CD4-positive, alpha-beta T cell treated with Interleukin-17A for 1 hour (primary cell): ENCODE measurements around the gene RPLP1.

ENCODE experiments used
- DNase-seq: peaks from one replicate; pipeline ENCODE4 v3.0.0-alpha.2; 2020

Gene RPLP1

DNA sequence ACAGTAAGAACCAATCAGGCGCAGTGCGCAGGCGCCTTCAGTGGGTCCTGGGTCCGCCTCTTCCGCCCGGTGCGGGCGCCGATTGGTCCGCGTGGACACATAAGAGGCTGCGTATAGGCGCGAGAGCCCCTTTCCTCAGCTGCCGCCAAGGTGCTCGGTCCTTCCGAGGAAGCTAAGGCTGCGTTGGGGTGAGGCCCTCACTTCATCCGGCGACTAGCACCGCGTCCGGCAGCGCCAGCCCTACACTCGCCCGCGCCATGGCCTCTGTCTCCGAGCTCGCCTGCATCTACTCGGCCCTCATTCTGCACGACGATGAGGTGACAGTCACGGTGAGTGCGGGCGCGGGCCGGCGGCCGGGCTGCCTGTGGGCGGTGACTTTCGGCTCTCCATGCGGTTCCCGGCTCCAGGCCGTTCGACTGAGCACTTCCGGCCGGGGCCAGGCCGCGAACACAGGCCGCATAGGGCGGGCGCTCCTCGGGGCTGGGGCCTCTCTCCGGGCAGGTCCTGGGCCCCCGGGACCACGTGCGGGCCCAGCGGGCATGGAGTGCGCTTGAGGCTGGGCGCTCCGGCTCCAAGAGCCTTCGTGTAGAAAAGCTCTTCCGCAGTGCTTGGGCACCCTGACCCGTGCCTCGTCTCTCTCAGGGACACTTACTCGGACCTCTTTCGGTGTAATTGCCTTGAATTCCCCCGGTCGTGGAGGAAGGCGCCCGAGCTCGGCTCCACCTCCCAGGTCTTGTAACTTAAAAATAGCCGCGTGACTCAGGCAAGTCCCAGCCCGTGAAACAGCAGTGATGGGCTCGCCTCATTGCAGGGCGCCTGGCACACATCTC is at the start of gene RPLP1:
RPLP1 (plus strand) TSS at position 127 of the 830 bp plus-strand sequence; CDS start at position 258, 131 bp downstream.
- peak; percentile 96 for DNase-seq

DNA sequence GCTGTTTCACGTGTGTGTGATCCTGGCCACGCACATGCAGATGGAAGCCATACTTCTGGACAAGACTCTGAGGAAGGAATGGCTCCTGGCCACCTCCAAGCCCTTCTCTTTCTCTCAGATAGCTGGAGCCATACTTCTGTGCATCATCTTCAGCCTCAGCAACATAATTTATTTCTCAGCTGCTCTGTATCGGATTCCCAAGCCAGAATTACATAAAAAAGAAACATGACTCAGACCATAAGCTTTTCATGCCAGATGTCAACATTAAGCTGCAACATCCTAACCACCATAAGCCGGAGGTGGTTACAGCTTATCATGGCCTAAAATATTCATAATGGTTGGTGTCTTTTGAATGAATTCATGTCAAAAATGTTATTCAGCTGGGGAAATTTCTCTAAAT is 49.0 kb upstream of the RPLP1 start:
- no peak for DNase-seq

DNA sequence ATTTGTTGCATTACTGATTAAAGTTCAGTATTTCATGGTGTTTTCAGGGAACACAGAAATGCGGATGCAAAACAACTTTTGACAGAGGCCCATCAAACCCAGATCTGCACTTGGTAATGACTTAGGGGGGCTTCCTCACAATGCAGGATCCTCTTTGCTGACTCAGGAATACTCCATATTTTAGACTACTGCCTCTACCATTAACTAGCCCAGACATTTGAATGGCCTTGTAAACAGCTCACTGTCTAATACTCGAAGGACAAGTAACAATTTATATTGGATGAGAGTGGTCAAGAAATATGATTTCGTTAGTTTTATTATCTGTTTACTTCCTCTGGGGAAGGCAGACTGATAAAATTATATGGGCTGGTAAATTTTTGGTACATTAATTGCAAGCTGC is 47.5 kb upstream of the RPLP1 start:
- DNase-seq = no peak

DNA sequence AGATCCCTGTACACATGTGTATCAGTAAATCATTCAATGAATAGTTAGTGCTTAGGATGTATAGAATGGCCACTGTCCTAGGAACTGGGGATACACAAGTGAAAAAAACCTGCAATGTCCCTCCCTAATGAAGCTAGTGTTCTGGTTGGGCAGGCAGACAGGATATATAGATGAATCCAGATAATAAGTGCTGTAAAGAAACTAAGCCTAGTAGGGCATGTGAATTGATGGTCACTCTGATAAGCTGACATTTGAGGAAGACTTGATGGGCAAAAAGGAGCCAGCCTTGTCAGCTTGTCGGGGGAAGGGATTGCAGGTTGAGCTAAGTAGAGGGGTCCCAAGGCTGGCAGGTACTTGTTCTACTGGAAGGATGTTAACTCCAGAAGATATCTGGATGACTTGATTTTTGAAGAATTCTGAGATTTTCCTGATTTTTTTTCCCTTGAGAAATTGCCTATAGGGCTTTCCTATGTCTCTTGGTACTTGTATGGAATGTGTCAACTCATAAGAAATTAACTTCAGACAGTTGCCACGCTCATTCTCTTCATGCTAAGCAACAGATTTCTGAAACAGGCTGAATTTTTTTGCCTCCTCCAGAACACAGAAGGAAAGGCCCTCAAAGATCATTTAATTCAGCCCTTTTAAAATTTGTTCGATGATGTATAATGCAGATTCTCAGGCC is 44.8 kb upstream of the RPLP1 start:
- DNase-seq = no peak

DNA sequence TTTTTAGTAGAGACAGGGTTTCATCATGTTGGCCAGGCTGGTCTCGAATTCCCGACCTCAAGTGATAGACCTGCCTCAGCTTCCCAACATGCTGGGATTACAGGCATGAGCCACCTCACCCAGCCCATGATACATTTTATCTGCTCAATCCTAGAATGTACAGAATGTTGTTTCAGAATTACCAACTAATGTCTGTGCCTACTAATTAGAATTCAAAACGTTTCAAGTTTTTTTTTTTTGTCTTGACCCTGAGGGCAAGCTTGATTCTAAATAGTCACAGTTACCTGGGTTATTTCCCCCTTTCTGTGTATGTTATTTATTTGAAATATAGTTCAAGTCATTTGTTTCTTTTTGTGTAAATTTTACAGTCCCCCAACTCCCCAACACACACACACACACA is 43.8 kb upstream of the RPLP1 start:
- no peak for DNase-seq

DNA sequence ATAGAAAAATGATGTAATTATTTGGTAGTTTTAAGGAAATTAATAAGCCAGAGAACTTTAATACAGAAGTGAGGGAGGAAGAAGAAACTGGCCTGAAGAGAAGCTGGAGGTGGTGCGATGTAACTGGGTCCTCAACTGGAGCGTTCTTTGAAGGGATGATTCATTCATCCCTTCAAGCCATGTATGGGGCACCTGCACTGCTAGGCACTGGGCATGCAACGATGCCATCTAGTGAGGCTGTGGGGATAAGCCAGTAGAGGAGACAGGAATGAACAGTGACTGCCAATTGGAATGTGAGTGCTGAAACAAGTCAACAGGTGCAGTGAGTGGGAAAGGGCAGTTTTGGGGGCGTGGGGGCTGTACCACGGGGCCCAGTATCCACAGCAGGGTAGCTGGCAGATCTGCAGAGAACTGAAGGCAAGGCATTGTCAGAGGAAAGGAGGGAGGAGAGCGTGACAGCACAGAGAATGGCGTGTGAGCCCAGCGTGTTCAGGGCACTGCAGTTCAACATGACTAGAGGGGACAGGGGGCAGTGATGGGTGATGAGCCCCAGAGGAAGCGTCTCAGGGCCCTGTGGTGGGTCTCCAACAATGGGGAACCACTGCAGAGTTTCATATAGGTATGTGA is 42.3 kb upstream of the RPLP1 start:
- no peak for DNase-seq

DNA sequence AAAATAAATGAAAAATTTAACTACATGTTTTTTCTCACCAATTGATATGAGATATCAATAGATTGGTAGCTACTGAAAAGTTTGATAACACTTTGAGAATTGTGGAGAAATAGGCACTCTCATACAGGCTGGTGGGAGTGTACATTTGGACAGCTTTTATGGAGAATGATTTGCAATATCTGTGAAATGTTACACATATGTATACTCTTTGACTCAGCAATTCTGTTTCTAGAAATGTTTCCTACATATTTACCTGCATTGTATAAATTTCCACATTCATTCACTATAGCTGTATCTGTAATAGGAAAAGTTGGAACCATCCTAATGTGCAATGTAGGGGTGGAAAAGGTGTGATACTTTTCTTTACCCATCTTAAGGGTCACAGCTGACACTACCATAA is 40.3 kb upstream of the RPLP1 start:
- no peak for DNase-seq

DNA sequence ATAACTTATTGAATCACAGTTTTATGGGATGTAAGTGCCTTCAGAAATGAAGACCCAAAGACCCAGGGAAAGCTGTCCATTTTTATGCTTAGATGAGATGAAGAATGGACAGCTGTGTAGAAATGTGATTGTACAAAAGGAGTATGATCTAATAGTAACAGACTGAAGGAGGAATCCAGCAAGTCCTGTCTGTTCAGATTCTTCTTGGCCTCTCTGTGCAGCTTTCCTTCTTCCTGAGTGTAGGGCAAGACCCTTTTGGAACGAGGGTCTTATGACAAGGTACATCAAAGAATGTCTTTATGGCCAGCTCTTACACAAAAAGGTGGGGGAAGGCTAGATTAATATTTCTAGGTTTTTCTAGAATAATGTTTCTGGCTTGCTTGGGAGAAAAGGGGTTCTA is 39.9 kb upstream of the RPLP1 start:
- no peak for DNase-seq

DNA sequence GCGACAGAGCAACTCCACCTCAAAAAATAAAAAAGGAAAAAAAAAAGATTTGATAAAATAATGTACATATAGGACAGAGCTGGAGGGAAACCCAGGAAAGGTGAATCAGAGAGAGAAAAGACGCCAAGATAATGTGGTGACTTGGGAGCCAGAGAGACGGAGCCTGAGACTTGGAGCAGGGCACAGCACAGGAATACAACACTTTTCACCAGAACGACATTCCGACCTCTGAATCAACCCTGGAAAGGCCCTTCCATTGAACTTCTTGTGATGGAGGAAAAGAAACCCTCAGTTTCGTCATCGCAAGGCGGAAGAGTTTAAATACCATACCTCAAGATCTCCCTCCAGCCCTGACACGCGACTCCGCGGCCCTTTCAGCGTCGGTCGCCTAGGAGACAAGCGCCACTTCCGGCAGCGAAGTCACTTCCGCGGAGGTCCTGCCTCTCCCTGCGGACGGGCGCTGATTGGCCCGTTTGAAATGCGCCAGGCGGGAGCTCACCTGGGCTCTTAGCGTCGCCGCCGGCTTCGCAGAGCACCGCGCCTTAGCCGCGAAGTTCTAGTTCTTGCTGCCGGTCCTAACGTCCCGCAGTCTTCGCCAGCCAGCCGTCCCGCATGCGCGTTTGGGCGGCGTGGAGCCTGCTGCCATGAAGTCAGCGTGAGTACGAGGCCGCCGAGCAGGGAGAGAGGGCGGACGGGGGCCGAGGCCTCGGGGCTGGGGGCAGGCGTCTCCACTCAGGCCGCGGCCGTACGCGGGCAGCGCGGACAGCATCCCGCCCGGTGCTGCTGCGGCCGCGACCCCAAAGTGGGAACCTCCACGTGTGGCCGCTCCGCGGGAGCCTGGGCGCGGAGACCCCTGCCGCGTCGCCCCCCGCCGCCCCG is 38.6 kb upstream of the RPLP1 start, which contains the start of gene KIF23:
KIF23 (plus strand) TSS at position 528 of the 879 bp plus-strand sequence; CDS start at position 645, 117 bp downstream.
- DNase-seq = peak; percentile 94

DNA sequence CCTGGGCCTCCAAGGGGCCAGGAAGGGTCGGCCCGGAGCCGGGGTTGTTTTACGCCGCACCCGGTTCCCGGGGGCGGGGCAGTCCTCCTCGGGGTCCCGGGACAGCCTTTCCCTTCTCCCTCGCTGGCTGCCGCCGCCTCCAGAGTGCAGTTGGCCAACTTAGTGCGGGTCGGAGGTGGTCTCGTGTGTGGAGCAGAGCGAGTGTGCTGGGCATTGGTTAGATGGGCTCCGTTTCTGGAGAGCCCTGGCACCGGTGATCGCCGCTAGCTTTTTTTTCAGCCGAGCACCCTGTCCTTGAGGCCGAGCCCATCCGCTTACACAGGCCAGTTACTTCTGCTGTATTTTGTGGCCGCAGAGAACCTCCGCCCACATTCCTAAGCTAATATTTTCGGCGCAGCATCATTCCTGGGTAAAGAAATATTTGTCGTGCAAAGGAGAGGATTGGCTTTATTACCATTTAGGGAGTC is 37.9 kb upstream of the RPLP1 start:
- no peak for DNase-seq

DNA sequence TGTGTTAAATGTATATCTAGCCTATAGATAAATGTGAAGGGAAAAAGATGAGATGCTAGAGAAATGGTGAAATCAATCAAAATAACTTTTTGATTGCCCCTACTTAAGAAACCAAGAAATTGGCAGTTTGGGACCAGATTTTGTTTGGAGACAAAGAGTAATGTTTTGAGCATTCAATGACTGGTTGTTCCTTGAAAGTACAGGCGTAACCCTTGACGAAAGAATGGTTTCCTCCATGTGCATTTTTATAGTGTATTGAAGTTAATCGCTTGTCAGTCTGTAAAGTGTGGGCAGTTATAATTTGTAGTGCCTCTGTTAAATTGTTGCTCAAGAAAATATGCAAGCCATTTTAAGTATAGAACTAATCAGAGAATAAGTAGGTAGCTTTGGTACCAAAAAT is 37.2 kb upstream of the RPLP1 start:
- DNase-seq = no peak

DNA sequence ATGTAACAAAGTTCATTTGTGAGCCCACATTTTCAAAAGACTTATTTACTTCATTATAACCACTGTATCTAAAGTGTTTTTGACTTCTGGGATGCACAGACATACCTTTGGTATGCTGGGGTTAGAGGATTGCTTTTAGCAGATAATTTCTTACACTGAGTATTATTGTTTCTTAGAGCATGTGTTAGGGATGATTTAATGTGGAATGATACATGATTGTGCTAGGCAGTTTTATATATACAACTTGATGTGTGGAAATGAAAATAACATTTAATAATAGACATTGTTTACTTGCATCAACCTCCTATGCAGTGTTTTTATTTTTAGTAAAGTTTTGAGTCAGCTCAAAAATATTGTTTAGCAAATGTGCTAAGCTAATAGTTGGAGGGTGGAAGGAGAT is 35.0 kb upstream of the RPLP1 start:
- DNase-seq = no peak

DNA sequence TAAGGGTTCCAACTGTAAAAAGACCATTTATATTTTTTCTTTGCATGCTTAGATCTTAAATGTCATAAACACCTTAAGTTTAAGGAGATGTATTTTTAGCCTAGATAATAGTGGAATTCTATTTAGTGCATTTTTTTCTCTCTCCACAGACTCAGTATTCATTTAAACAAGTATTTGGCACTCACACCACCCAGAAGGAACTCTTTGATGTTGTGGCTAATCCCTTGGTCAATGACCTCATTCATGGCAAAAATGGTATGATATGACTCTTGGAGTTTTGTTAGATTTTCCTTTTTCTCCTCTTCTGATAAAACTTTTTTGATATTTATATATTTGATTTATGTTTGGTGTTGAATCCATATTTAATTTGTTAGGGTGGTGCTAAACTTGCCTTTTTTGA is 31.1 kb upstream of the RPLP1 start:
- DNase-seq = no peak

DNA sequence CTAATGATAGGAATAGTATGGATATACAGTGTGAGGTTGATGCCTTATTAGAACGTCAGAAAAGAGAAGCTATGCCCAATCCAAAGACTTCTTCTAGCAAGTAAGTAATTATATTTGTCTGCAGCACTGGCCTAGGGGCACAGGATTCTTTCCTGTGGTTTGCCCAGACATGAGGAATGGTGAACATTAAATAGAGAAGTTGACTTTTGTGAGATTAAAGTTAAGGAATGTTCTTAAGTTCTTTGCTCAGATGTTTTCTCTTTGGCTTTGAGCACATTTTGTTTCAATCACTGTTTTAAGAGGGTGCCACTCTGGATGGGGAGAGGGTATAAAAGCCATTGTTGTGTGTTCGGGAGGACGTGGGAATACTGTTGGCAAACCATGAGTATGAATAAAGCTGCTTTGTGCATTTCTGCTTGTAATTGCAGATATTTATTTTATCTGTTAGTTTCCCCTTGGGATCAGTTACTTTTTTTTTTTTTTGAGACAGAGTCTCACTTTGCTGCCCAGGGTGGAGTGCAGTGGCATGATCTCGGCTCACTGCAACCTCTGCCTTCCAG is 30.2 kb upstream of the RPLP1 start:
- DNase-seq = no peak

DNA sequence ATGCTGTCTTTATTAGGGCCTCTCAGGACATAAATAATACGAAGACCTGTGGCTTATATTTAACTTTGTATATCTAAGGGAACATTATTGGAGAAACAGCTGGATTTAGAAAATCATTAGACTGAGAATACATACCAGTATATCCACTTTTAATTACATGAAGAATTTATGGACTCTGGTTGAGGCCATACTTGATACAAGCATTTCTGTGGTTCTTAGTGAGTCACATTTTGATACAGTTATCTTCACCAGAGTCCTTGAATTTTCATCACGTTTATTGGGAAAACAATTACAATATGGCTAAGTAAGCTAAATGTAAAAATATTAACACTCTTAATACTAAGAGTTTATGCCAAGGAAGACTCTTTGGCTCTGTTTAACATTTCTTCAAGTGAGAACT is 28.6 kb upstream of the RPLP1 start:
- DNase-seq = no peak

DNA sequence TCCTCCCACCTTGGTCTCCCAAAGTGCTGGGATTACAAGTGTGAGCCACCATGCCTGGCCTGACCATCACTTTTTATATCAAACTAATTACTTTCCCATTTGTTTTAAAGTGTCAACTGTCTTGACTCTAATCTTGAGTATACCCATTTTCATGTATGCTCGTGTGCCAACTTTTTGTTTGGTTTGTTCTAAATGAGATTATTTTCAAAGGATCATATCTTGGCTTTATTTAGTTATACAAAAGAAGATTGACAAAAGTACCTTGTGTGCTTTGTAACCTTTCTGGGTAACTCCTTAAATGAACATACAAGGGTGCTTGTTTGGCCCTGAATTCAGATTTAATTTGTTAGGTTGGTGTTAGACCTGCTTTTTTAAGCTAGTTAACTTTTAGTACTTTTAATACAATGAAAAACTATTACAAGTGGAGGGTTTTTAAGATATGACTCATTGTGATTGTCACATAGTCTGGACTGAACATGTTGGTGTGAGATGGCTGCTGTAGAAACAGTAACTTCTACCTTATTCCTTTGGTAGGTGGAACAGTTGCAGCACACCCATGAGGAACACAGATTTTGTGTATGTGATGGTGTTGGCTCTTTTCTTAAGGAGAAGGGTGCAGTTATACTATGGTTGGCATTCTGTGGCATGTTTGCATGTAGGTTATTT is 27.7 kb upstream of the RPLP1 start:
- DNase-seq = no peak

DNA sequence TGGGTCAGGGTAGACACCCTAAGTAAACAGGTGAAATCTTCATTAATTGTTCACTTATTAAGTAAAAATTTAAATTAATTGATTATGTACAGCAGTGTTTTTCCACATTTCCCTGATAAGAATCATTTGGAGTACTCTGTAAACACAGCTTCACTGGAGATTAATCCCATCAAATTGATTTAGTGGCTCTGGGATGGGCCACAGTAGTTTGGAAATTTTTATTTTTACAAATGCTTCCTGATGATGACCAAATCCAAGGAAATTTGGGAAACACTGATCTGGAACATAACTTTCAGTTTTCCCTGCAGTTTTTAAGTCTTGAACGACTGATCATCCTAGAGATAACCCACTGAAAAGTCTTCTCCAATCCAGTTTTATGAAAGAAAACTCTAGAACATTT is 18.8 kb upstream of the RPLP1 start:
- no peak for DNase-seq

DNA sequence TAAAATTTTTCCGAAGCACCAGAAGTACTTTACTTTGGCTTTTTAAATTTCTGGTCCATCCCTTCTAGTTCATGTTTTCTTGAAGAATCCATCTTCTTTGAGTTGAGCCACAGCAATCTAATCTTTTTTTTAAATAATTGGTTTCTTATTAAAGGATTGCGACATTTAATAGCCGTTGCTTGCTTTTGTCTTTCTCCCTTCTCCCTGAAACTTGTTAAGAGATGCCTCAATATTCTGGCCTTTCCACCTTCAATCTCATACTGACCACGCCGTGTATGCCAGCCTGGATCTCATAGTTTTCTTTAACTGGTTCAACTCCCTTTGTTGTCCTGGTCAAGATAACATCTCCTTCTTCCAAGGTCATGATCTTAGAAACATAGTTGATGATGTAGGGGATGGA is 18.4 kb upstream of the RPLP1 start:
- no peak for DNase-seq

DNA sequence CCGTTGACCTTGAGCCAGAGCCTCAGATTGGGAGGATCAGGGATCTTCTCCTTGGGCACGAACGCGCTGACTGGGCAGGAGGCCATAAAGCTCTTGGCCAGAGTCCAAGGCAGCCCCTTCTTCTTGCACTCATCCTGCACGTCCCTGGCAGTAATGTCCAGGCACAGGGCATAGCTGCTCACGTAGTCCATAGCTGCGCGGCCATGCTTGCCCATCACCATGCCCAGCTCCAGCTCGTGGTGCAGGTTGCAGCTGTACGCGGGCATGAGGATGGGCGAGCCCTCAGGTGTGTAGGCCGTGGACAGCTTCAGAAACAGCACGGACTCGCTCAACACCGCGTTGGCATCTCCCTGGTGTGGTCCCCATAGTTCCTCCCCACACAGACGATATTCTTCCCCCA is 17.9 kb upstream of the RPLP1 start:
- DNase-seq = no peak

DNA sequence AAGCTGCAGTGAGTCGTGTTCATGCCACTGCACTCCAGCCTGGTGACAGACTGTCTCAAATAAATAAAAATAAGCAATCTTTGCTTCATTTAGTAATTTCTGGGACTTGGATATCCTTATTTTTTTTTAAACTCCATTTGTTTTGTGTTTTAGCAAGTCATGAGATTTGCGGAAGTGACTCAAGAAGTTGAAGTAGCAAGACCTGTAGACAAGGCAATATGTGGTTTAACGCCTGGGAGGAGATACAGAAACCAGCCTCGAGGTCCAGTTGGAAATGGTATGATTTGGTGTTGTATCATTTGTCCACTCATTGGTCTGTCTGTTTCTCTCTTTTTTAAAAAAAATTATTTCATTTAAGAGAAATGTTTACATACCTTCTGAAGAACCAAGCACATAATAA is 16.6 kb upstream of the RPLP1 start:
- no peak for DNase-seq

DNA sequence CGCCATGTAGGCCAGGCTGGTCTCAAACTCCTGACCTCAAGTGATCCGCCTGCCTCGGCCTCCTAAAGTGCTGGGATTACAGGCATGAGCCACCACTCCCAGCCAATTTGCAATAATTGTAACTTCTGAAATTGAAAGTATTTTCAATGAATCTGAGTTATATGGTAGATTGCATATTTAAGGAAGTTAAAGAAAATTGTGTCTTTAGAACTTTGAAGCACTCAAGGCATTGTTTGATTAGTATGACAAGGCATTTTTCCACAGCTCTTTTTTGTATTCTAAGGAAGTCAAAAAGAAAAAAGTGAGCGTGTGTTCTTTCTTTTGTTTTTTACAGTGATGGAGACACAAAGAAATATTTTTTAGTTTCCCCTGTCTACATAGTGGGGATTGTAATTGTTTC is 15.7 kb upstream of the RPLP1 start:
- no peak for DNase-seq

DNA sequence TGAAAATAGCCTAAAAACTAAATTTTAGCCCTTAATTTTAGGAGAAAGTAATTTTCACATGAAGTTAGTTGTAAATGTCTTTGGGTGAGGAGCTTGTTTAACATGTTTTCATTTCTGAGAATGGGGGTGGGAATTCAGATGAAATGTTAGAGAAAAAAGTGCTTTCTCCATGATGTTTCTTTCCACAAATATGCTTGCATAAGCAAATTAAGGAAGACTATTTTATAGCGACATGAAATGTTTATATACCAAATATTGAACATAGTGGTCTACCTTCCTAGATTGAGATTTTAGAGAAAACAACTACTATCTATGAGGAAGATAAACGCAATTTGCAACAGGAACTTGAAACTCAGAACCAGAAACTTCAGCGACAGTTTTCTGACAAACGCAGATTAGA is 13.0 kb upstream of the RPLP1 start:
- no peak for DNase-seq
